ENCODE measurements around the gene TMEM8B.

DNA sequence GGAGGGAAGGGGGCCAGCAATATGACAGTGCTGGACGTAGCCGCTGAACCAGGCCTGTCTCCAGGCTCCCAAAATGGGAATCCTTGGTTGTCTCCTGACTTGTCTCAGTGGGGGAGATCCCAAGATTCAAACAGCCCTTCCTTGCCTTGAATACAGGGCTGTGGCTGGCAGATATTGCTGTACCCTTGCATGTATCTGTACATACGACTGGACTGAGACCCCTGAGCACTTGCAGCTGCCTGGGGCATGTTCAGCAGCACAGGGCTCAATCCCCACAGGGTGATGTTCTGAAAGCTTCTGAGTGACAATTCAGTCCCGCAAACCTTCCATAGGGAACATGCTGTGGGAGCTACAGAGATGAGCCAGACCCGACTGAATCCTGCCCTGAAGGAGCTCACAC is 27.9 kb downstream of the TMEM8B start:
- TF ChIP-seq, protein P1, sequence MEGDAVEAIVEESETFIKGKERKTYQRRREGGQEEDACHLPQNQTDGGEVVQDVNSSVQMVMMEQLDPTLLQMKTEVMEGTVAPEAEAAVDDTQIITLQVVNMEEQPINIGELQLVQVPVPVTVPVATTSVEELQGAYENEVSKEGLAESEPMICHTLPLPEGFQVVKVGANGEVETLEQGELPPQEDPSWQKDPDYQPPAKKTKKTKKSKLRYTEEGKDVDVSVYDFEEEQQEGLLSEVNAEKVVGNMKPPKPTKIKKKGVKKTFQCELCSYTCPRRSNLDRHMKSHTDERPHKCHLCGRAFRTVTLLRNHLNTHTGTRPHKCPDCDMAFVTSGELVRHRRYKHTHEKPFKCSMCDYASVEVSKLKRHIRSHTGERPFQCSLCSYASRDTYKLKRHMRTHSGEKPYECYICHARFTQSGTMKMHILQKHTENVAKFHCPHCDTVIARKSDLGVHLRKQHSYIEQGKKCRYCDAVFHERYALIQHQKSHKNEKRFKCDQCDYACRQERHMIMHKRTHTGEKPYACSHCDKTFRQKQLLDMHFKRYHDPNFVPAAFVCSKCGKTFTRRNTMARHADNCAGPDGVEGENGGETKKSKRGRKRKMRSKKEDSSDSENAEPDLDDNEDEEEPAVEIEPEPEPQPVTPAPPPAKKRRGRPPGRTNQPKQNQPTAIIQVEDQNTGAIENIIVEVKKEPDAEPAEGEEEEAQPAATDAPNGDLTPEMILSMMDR (IDR thresholded peaks at IDR 0.05 in 8 of 11, conservative IDR thresholded peaks at IDR 0.05 in 3 of 11): no peak
- TF ChIP-seq POLR2AphosphoS5 (IDR thresholded peaks at IDR 0.05): no peak
